OCI-LY1 (cell line): Measurements from ENCODE around the gene PPP1R12A.

Source experiments
- H2AFZ ChIP-seq: fragments of 200-600 bp; sonication (generic), shearing (Covaris generic); 2 replicates; pipeline ENCODE4 v1.6.0; 2014; ENCODE audit warnings: antibody characterized with exemption, mild to moderate bottlenecking, low read length
- H3F3A ChIP-seq: fragments of 200-600 bp; sonication (generic), shearing (Covaris generic); 2 replicates; pipeline ENCODE4 v1.6.0; 2014; ENCODE audit warnings: mild to moderate bottlenecking, antibody characterized with exemption, low read length, moderate library complexity; ENCODE audit not compliant: insufficient read depth
- H3K27ac ChIP-seq: fragments of 200-600 bp; sonication (generic); 2 replicates; pipeline ENCODE4 v1.5.1; 2014; ENCODE audit warnings: low read length, mixed run types, mild to moderate bottlenecking, low read depth; ENCODE audit not compliant: poor library complexity, severe bottlenecking
- H3K27me3 ChIP-seq: fragments of 200-600 bp; sonication (generic); 2 replicates; pipeline ENCODE4 v1.6.0; 2014; ENCODE audit warnings: antibody characterized with exemption, mild to moderate bottlenecking, low read length, moderate library complexity; ENCODE audit not compliant: insufficient read depth
- H3K36me3 ChIP-seq: fragments of 200-600 bp; sonication (generic); 2 replicates; pipeline ENCODE4 v1.6.1; 2014; ENCODE audit warnings: mild to moderate bottlenecking, antibody characterized with exemption, low read length, moderate library complexity, mixed read lengths; ENCODE audit not compliant: insufficient read depth
- H3K4me1 ChIP-seq: fragments of 200-600 bp; sonication (generic); 2 replicates; pipeline ENCODE4 v1.5.1; 2014; ENCODE audit warnings: mild to moderate bottlenecking, low read length, moderate library complexity; ENCODE audit not compliant: insufficient read depth, severe bottlenecking
- H3K4me2 ChIP-seq: fragments of 200-600 bp; sonication (generic), shearing (Covaris generic); 2 replicates; pipeline ENCODE4 v1.6.1; 2014; ENCODE audit warnings: low read length
- H3K4me3 ChIP-seq: fragments of 200-600 bp; sonication (generic); 2 replicates; pipeline ENCODE4 v1.5.1; 2014; ENCODE audit warnings: low read length, low read depth, mild to moderate bottlenecking, mixed read lengths; ENCODE audit not compliant: poor library complexity, severe bottlenecking
- H3K79me2 ChIP-seq: fragments of 200-600 bp; shearing (Covaris generic); 2 replicates; pipeline ENCODE4 v1.6.1; 2016; ENCODE audit warnings: mixed run types, low read length, mixed read lengths; ENCODE audit not compliant: insufficient read depth
- H3K9ac ChIP-seq: fragments of 200-600 bp; sonication (generic), shearing (Covaris generic); 2 replicates; pipeline ENCODE4 v1.6.1; 2014; ENCODE audit warnings: mild to moderate bottlenecking, low read length, mixed read lengths
- H3K9me2 ChIP-seq: fragments of 200-600 bp; sonication (generic), shearing (Covaris generic); 2 replicates; pipeline ENCODE4 v1.6.1; 2014; ENCODE audit warnings: low read depth, mild to moderate bottlenecking, low read length, mixed read lengths
- H3K9me3 ChIP-seq: fragments of 200-600 bp; shearing (Covaris generic); 2 replicates; pipeline ENCODE4 v1.6.1; 2014; ENCODE audit warnings: low read length, mixed read lengths
- H4K20me1 ChIP-seq: fragments of 200-600 bp; sonication (generic), shearing (Covaris generic); 2 replicates; pipeline ENCODE4 v1.6.0; 2016; ENCODE audit warnings: mild to moderate bottlenecking, low read length; ENCODE audit not compliant: insufficient read depth
- EZH2 ChIP-seq: fragments of 200-600 bp; sonication (generic), shearing (Covaris generic); IDR thresholded peaks from 2 replicates; pipeline ENCODE4 v1.8.0; 2017; ENCODE audit warnings: borderline replicate concordance, mixed run types, mild to moderate bottlenecking, antibody characterized with exemption, low read length, moderate library complexity, mixed read lengths
- TF ChIP-seq, protein P1 (sequence below): fragments of 200-600 bp; sonication (generic), shearing (Covaris generic); IDR thresholded peaks from 2 replicates; pipeline ENCODE4 v1.5.1; 2017; ENCODE audit warnings: mild to moderate bottlenecking, antibody characterized with exemption, low read length, moderate library complexity, mixed read lengths

PPP1R12A gene

DNA sequence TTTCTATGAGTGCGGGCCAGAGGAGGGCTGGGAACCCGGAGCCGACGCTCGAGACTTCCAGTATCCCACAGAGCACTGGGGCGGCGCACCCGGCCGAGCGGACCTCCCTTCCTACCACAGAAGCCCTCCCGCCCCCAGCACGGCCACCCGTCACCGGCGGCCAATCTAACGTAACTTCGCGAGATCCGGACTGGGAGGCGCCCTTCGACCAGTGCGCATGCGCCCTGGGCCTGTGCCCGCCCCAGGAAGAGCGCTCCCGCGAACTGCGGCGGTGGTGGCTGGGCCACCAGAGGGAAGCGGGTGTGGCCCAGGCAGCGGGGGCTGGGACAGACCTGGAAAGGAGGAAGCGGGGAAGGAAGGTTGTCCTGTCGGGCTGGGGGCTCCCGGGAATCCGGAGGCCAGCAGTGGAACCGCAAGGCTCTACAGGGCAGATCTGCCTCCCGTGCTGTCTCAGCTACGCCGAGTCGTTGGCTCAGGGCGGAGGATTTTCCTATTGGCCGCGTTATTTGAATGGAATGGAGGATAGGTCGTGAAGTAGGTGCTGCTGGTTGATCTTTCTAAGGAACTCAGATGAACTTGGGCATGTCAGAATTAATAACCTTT lies at the start of gene PPP1R12A:
TSS of gene PPP1R12A (minus strand) at position 77 of the 603 bp plus-strand sequence. CDS start 166 bp downstream, outside the sequence.
- H3K9ac ChIP-seq, result peak within 1 kb of the TSS; percentile 88
- peak within 1 kb of the TSS; percentile 92 for H3K4me2 ChIP-seq
- H4K20me1 ChIP-seq, result peaks cover 9% of the 10 kb centered on the region; the same call in 1 of the 2 replicates
- H3F3A ChIP-seq, result no peaks in the 10 kb centered on the region
- peaks cover 44% of the 10 kb centered on the region for H3K79me2 ChIP-seq
- no peaks in the 10 kb centered on the region for H3K27me3 ChIP-seq
- H3K36me3 ChIP-seq, result no peaks in the 10 kb centered on the region
- peaks cover 34% of the 10 kb centered on the region for H3K4me1 ChIP-seq
- H3K9me3 ChIP-seq, result no peaks in the 10 kb centered on the region
- H3K9me2 ChIP-seq, result no peaks in the 10 kb centered on the region
- peak within 1 kb of the TSS; percentile 78 for H3K27ac ChIP-seq
- H3K4me3 ChIP-seq, result peak within 1 kb of the TSS; percentile 81
- TF ChIP-seq, protein P1, sequence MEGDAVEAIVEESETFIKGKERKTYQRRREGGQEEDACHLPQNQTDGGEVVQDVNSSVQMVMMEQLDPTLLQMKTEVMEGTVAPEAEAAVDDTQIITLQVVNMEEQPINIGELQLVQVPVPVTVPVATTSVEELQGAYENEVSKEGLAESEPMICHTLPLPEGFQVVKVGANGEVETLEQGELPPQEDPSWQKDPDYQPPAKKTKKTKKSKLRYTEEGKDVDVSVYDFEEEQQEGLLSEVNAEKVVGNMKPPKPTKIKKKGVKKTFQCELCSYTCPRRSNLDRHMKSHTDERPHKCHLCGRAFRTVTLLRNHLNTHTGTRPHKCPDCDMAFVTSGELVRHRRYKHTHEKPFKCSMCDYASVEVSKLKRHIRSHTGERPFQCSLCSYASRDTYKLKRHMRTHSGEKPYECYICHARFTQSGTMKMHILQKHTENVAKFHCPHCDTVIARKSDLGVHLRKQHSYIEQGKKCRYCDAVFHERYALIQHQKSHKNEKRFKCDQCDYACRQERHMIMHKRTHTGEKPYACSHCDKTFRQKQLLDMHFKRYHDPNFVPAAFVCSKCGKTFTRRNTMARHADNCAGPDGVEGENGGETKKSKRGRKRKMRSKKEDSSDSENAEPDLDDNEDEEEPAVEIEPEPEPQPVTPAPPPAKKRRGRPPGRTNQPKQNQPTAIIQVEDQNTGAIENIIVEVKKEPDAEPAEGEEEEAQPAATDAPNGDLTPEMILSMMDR, result no peak
- no peak for TF ChIP-seq EZH2
- peak within 1 kb of the TSS; percentile 57; the same call in 1 of the 2 replicates for H2AFZ ChIP-seq

DNA sequence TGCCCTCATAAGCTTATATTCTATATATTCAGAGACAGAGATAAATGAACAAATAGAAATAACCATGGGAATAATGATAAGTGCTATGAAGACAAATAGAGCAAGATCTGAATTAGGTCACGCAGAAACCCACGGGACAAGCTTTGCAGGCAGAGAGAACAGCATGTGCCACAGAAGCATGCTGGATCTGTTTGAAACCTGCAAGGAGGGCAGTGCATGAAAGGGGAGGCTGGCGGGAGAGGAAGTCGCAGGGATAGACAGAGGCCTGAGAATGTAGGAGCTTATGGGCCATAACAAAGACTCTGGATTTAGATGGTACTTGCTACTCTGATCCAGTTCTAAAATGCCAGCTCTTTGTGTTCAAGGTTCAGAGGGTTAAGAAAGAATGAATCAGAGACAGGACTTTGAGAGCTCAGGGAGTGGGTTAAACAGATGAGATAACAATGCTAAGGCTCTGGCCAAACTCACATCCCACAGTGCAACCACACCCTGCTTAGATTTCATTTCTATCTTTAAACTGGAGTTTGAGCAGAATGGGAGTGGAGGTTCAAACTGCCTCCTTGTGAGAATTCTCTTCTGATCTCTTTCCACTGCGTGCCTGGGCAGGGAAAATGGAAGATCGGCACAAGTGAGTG lies 49.2 kb upstream of the PPP1R12A start:
- no peak overlapping the region for H3K9ac ChIP-seq
- H3F3A ChIP-seq, result no peaks in the 10 kb centered on the region
- no peak overlapping the region for H3K4me2 ChIP-seq
- H3K9me2 ChIP-seq, result no peaks in the 10 kb centered on the region
- TF ChIP-seq, protein P1, result no peak
- no peak for TF ChIP-seq EZH2
- no peaks in the 10 kb centered on the region for H3K9me3 ChIP-seq
- no peaks in the 10 kb centered on the region for H3K79me2 ChIP-seq
- H2AFZ ChIP-seq, result no peak overlapping the region
- no peaks in the 10 kb centered on the region for H4K20me1 ChIP-seq
- no peak overlapping the region for H3K27ac ChIP-seq
- H3K4me1 ChIP-seq, result no peaks in the 10 kb centered on the region
- no peaks in the 10 kb centered on the region for H3K27me3 ChIP-seq
- H3K36me3 ChIP-seq, result no peaks in the 10 kb centered on the region
- H3K4me3 ChIP-seq, result no peak overlapping the region

DNA sequence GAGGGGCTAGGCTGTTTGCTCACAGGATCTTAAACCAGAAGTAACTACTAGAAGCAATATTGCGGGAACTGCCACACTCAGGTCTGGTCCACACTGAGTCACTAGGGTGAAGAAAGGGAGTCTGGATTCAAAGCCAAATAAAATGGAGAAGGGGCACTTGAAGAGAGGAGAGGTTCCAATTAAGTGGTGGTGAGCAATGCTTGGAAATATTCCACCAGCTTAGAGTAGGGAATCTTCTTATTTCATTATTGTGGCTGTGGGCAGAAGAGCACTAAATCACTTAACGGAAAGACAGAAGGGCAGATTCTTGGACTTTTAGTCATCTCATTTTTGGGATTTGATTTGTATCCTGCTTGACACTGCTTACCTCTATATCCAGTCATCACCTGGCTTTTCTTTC lies 48.6 kb upstream of the PPP1R12A start:
- Histone ChIP-seq H3K4me2 (no peak overlapping the region), H3K79me2 (no peaks in the 10 kb centered on the region), H4K20me1 (no peaks in the 10 kb centered on the region), H3K36me3 (no peaks in the 10 kb centered on the region), H3K27me3 (no peaks in the 10 kb centered on the region), H3K9me2 (no peaks in the 10 kb centered on the region), H3K9me3 (no peaks in the 10 kb centered on the region), H3K9ac (no peak overlapping the region), H3F3A (no peaks in the 10 kb centered on the region), H3K4me1 (no peaks in the 10 kb centered on the region), H3K27ac (no peak overlapping the region), H2AFZ (no peak overlapping the region), H3K4me3 (no peak overlapping the region)
- no peak for TF ChIP-seq EZH2
- TF ChIP-seq, protein P1, result no peak
